Measurements from ENCODE around the gene GALNT2. TPM values are rescaled to one million over a fixed set of nuclear protein-coding genes. Genes with fewer than 3 reads are reported as not detected.

Gene GALNT2
- total RNA-seq, 1 donor from 2014 or later = 129 TPM

- H3K4me1 ChIP-seq = peaks cover 10 to 49% of the 10 kb centered on the region in 2 donors
- H3K4me3 ChIP-seq = no peak overlapping the region
- H3K9me3 ChIP-seq = no peaks in the 10 kb centered on the region
- H3K27ac ChIP-seq = peak overlapping the region; percentile 81 to 83
- peaks cover 35 to 36% of the 10 kb centered on the region in 2 donors for H3K36me3 ChIP-seq
- intact Hi-C loops (cut with DNase I) = no loop called here
- H3K27me3 ChIP-seq = no peaks in the 10 kb centered on the region
- peak in 1 of 2 donors; percentile 54 for DNase-seq (ENCODE audit: low spot score in 2 of 2)
- TF ChIP-seq CTCF (IDR thresholded peaks at IDR 0.05) = no peak
Observed at GRCh38 chr1:230266456-230266855, 199.4 kb downstream of the GALNT2 start.

DNA sequence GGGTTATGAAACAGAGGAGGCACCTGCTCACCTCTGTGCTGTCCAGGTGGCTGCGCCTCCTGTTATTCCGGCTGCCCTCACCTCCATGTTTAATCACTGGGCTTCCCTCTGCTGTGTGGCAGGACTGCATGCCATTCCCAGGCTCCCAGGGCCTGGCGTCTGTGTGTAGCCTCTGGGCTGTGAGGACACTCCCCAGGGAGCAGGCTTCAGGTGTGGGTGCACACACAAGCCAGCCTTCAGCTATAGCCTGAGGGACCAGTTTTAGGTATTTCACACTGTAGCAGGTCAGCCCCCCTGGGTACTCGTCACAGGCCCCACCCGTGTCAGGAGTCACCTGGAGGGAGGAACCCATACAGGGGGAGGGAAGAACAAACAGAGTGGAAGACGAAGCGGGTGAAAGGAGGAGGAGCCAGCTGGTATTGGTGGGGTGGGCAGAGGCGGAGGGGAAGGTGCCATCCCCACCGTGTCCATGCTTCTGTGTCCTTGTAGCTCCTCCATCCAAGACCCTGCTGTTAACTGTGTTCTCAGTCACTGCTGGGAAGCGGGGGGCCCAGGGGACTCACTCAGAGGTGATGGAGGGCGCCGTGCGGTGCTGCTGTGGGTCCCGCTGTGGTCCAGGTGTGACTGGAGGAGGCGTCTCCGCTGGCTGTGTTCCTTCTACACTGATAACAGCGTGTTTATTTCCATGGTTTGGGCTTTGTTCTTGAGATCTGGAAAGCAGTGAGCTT is 200.5 kb downstream of the GALNT2 start:
- H3K36me3 ChIP-seq = peaks cover 33 to 36% of the 10 kb centered on the region in 2 donors
- H3K27ac ChIP-seq = peak overlapping the region; percentile 81 to 83
- intact Hi-C loops (cut with DNase I) = loop anchor here (2.0 kb wide), 1 partner anchor 41 kb away; no protein-coding TSS in a partner anchor
- peaks cover 5 to 42% of the 10 kb centered on the region in 2 donors for H3K4me1 ChIP-seq
- H3K9me3 ChIP-seq = no peaks in the 10 kb centered on the region
- no peak for TF ChIP-seq CTCF (IDR thresholded peaks at IDR 0.05)
- no peaks in the 10 kb centered on the region for H3K27me3 ChIP-seq
- DNase-seq (ENCODE audit: low spot score in 2 of 2) = peak in 1 of 2 donors; percentile 61
- no peak overlapping the region for H3K4me3 ChIP-seq

DNA sequence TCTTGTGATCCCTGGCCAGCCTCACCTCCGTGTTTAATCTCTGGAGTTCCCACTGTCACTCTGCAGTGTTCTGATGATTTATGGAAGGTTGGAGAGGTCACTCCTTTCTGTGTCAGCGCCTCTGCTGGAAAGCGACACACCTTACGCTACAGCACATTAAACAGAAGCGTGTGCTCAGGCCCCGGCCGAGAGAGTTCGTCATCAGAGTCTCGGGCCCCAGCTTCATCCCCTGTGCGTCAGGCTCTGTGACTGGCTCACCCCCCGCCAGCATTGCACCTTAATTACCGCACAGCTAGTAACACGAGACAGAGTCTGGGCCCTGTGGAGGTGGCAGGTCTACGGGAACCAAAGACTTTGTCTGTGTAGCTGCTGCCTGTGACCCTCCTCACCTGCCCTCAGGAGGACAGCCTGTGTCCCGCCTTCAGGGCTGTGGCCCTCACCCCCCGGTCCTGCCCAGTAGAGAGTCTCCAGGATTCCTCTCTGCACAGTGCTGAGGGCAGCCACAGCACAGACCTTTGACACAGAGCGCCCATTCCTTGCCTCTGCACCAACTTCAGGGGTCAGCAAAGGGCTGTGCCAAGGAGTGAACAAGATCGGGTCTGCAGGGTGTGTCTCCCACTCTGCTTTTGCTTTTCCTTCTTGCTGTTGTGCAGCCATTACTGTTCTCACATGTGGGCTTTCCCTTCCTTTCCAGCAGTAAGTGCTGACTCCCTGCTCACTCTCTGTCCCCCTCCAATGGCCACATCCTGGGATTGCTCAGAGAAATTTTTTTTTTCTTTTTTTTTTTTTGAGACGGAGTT is 201.5 kb downstream of the GALNT2 start:
- peak in 2 of 3 experiments; percentile 63 to 66 for TF ChIP-seq CTCF (IDR thresholded peaks at IDR 0.05)
- no peaks in the 10 kb centered on the region for H3K27me3 ChIP-seq
- no peak overlapping the region for H3K4me3 ChIP-seq
- DNase-seq (ENCODE audit: low spot score in 2 of 2) = peak in 1 of 2 donors; percentile 66
- H3K36me3 ChIP-seq = peaks cover 22 to 27% of the 10 kb centered on the region in 2 donors
- intact Hi-C loops (cut with DNase I) = loop anchor here (2.0 kb wide), 1 partner anchor 42 kb away; no protein-coding TSS in a partner anchor
- H3K27ac ChIP-seq = peak overlapping the region; percentile 81 to 83
- peaks cover 5 to 41% of the 10 kb centered on the region in 2 donors for H3K4me1 ChIP-seq
- H3K9me3 ChIP-seq = no peaks in the 10 kb centered on the region

- Histone ChIP-seq H3K4me1 (peaks cover 8 to 43% of the 10 kb centered on the region in 2 donors), H3K9me3 (no peaks in the 10 kb centered on the region), H3K36me3 (peaks cover 9 to 17% of the 10 kb centered on the region in 2 donors), H3K27ac (peak overlapping the region; percentile 81 to 83), H3K27me3 (no peaks in the 10 kb centered on the region), H3K4me3 (no peak overlapping the region)
- intact Hi-C loops (cut with DNase I) = loop anchor here (2.0 kb wide), 1 partner anchor 203 kb away; the partner anchor contains the start of gene GALNT2
- TF ChIP-seq CTCF (IDR thresholded peaks at IDR 0.05) = no peak
- DNase-seq (ENCODE audit: low spot score in 2 of 2) = no peak
Observed at GRCh38 chr1:230270185-230270558, 203.1 kb downstream of the GALNT2 start.

DNA sequence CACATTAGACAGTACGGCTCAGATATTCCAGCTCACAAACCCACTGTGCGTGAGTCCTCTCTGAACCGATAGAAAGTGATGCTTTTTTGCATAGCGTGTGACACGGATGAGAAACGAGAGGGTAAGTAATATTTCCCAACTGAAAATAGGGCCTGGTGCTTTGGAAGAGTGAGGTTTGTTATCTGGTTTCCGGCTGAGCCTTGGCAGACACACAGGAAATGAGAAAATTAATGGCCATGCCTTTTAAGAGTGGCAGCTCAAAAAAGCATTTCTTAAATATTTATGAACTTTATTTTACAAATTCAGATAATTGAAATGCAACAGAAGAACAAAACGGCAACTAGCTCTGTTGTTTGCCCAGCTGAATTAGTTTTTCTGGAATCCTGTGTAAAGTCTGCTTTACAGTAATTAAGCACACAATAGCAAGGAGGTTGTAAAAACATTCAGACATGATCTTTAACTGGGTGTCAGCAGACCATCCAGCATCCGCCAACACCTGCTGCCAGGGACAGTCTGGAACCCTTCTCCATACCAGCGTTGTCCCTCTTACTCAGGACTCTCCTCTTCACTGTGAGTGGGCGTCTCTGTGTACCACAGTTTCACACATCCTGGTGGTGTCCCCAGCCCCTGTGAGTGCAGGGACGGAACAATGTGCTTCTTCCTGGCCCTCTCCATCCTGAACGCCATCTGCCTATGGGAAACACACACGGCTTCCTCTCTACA is 203.7 kb downstream of the GALNT2 start:
- Histone ChIP-seq H3K36me3 (peaks cover 9 to 15% of the 10 kb centered on the region in 2 donors), H3K27ac (peak overlapping the region; percentile 81 to 83), H3K9me3 (no peaks in the 10 kb centered on the region), H3K27me3 (no peaks in the 10 kb centered on the region), H3K4me3 (no peak overlapping the region), H3K4me1 (peaks cover 8 to 43% of the 10 kb centered on the region in 2 donors)
- peak in 1 of 2 donors; percentile 62 for DNase-seq (ENCODE audit: low spot score in 2 of 2)
- intact Hi-C loops (cut with DNase I) = loop anchor here (2.0 kb wide), 1 partner anchor 204 kb away; the partner anchor contains the start of gene GALNT2
- no peak for TF ChIP-seq CTCF (IDR thresholded peaks at IDR 0.05)
